SU-DHL-6 (cell line): ENCODE results near the gene PLXNB1.

ENCODE experiments used
- H2AFZ ChIP-seq: fragments of 200-600 bp; sonication (generic); 2 replicates; pipeline ENCODE4 v1.6.1; 2014; ENCODE audit warnings: low read depth, mild to moderate bottlenecking, moderate library complexity, mixed read lengths, antibody characterized with exemption, low read length; ENCODE audit not compliant: severe bottlenecking
- H3F3A ChIP-seq: fragments of 200-600 bp; shearing (Covaris generic); 2 replicates; pipeline ENCODE4 v1.6.0; 2016; ENCODE audit warnings: antibody characterized with exemption, mild to moderate bottlenecking; ENCODE audit not compliant: insufficient read depth
- H3K27ac ChIP-seq: fragments of 200-600 bp; sonication (generic); 2 replicates; pipeline ENCODE4 v1.5.1; 2016; ENCODE audit warnings: low read depth, mild to moderate bottlenecking, low read length, moderate library complexity, mixed read lengths
- H3K27me3 ChIP-seq: fragments of 200-600 bp; sonication (generic), shearing (Covaris generic); 2 replicates; pipeline ENCODE4 v1.6.0; 2014; ENCODE audit warnings: mild to moderate bottlenecking, low read length
- H3K36me3 ChIP-seq: fragments of 200-600 bp; sonication (generic); 2 replicates; pipeline ENCODE4 v1.6.1; 2014; ENCODE audit warnings: mild to moderate bottlenecking, low read length, mixed read lengths
- H3K4me2 ChIP-seq: fragments of 300-600, 200-600 bp; shearing (Covaris generic), sonication (generic); 2 replicates; pipeline ENCODE4 v1.6.0; 2014; ENCODE audit warnings: low read length, low read depth, mild to moderate bottlenecking; ENCODE audit not compliant: poor library complexity, severe bottlenecking
- H3K4me3 ChIP-seq: fragments of 200-600 bp; sonication (generic); 2 replicates; pipeline ENCODE4 v1.5.1; 2014; ENCODE audit warnings: antibody characterized with exemption, low read length, mild to moderate bottlenecking, mixed read lengths; ENCODE audit not compliant: insufficient read depth, poor library complexity, severe bottlenecking
- H3K79me2 ChIP-seq: fragments of 200-600 bp; sonication (generic); 2 replicates; pipeline ENCODE4 v1.6.1; 2014; ENCODE audit warnings: mild to moderate bottlenecking, low read length, moderate library complexity; ENCODE audit not compliant: insufficient read depth
- H3K9ac ChIP-seq: fragments of 200-600 bp; sonication (generic); 2 replicates; pipeline ENCODE4 v1.7.0; 2014; ENCODE audit warnings: mild to moderate bottlenecking, low read length
- H3K9me2 ChIP-seq: fragments of 200-600 bp; sonication (generic); replicated peaks from 2 replicates; pipeline ENCODE4 v1.6.1; 2014; ENCODE audit warnings: low read length; ENCODE audit not compliant: insufficient read depth
- H3K9me3 ChIP-seq: fragments of 200-600 bp; sonication (generic); 2 replicates; pipeline ENCODE4 v1.6.1; 2014; ENCODE audit warnings: low read length, mixed read lengths; ENCODE audit not compliant: insufficient read depth
- H4K20me1 ChIP-seq: fragments of 200-600 bp; sonication (generic); 2 replicates; pipeline ENCODE4 v1.6.1; 2014; ENCODE audit warnings: low read depth, mild to moderate bottlenecking, antibody characterized with exemption, low read length, moderate library complexity, mixed read lengths
- CTCF ChIP-seq: fragments of 200-600 bp; sonication (generic); IDR thresholded peaks from one replicate; pipeline ENCODE4 v1.5.1; 2017; ENCODE audit warnings: antibody characterized with exemption, mild to moderate bottlenecking, low read length, moderate library complexity; ENCODE audit not compliant: insufficient read depth, poor library complexity, severe bottlenecking
- EZH2phosphoT487 ChIP-seq: fragments of 200-600 bp; sonication (generic), shearing (Covaris generic); conservative IDR thresholded peaks from 2 replicates; pipeline ENCODE4 v1.6.1; 2018; ENCODE audit warnings: mild to moderate bottlenecking, antibody characterized with exemption, low read length, moderate library complexity, mixed read lengths

PLXNB1 gene

DNA sequence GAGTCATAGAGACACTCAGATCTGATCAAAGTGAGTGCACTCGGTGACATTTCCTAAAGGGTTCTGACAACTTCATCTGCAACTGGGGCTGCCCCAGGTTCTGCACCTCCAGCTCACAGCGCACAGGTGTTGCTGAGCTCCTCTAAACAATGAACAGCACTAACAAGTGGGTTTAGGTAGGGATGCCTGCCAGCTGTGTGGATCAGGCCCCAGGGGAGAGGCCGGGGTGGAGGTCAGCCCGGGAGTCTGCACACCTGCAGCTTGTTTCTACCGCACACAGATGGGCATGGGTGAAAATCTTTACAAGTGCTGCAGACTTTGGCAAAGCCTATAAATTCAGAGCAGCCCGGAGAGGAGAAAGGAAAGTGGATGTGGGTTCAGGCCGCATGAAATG, 57.5 kb downstream of the PLXNB1 start:
- Histone ChIP-seq H3F3A (no peaks in the 10 kb centered on the region), H2AFZ (no peak overlapping the region), H3K9me3 (no peaks in the 10 kb centered on the region), H3K79me2 (no peaks in the 10 kb centered on the region), H3K4me3 (no peak overlapping the region), H3K36me3 (no peaks in the 10 kb centered on the region), H3K9ac (no peak overlapping the region), H3K9me2 (no peaks in the 10 kb centered on the region), H3K27me3 (no peaks in the 10 kb centered on the region), H3K27ac (no peak overlapping the region), H3K4me2 (no peak overlapping the region), H4K20me1 (no peaks in the 10 kb centered on the region)
- TF ChIP-seq CTCF (no peak), EZH2phosphoT487 (no peak)

DNA sequence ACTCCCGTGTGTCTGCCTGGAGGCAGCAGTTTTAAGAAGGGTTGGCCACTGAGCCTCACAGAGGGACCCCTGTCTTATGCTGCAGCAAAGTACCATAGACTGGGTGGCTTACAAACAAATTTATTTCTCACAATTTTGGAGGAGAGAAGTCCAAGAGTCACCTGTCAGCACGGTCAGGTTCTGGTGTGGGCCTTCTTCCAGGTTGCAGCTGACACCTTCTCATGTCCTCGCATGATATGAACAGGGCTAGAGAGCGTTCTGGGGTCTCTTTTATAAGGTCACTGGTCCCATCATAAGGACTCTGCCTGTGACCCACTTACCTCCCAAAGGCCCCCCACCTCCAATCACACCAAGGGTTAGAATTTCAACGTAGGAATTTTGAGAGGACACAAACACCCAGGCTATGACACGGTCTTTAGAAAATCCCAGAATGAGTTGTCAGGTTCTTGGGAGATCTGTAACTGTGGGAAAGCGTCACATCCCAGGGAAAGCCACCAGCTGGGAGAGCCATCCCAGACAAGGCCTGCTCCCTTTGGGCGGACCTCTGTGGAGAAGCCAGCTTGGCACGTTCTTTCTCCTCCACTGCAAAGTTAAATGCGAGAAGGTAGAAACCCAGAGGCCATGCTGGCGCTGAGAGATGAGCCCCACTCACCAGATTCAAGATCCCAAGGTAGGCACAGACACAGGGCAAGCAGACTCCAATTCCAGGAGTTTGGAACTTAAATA, 58.1 kb downstream of the PLXNB1 start, which contains the start of gene FBXW12:
Gene FBXW12, plus strand, starts transcription at position 569 of the 726 bp plus-strand sequence. CDS start 549 bp downstream, outside the sequence.
- no peaks in the 10 kb centered on the region for H3K36me3 ChIP-seq
- H3K9me3 ChIP-seq = no peaks in the 10 kb centered on the region
- H3F3A ChIP-seq = no peaks in the 10 kb centered on the region
- no peak within 1 kb of the TSS for H2AFZ ChIP-seq
- TF ChIP-seq EZH2phosphoT487 (no peak), CTCF (no peak)
- no peak within 1 kb of the TSS for H3K9ac ChIP-seq
- H3K4me2 ChIP-seq = no peak within 1 kb of the TSS
- no peaks in the 10 kb centered on the region for H3K9me2 ChIP-seq
- no peaks in the 10 kb centered on the region for H3K27me3 ChIP-seq
- no peak within 1 kb of the TSS for H3K27ac ChIP-seq
- no peak within 1 kb of the TSS for H3K4me3 ChIP-seq
- H3K79me2 ChIP-seq = no peaks in the 10 kb centered on the region
- H4K20me1 ChIP-seq = no peaks in the 10 kb centered on the region

DNA sequence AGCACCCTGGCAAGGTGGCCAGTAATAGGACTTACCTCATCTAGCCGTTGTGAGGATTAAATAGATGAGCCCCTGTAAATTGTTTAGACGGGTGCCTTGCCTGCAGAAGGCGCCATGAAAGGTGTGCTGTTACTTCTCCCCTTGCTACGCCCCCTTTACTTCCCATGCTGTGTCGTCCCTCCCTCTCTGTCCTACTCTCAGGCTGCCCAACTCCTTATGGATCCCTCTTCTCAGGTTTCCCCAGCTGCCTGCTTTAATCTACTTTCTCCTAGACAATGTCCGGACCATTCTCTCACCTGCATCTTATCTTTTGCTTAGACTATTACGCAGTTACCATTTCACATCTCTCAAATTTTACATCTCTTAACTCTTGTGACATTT, 59.6 kb downstream of the PLXNB1 start:
- no peaks in the 10 kb centered on the region for H3K9me2 ChIP-seq
- H3K4me2 ChIP-seq = no peak overlapping the region
- H3K9me3 ChIP-seq = no peaks in the 10 kb centered on the region
- no peaks in the 10 kb centered on the region for H3K27me3 ChIP-seq
- no peak overlapping the region for H3K27ac ChIP-seq
- no peaks in the 10 kb centered on the region for H3K36me3 ChIP-seq
- H3K4me3 ChIP-seq = no peak overlapping the region
- H2AFZ ChIP-seq = no peak overlapping the region
- TF ChIP-seq EZH2phosphoT487 (no peak), CTCF (no peak)
- no peak overlapping the region for H3K9ac ChIP-seq
- no peaks in the 10 kb centered on the region for H3K79me2 ChIP-seq
- H4K20me1 ChIP-seq = no peaks in the 10 kb centered on the region
- no peaks in the 10 kb centered on the region for H3F3A ChIP-seq
